GM19324 (cell line): Measurements from ENCODE around the gene CAPNS1.
"Not testable (repeated sequence)": the region's sequence is repeated elsewhere in the genome, so short reads cannot be mapped to it uniquely, and the experiment has no call there.

ENCODE experiments used
- ATAC-seq: cut with Tn5 transposase; IDR thresholded peaks from one replicate; pipeline ENCODE4 v1.9.1; 2021; ENCODE audit warnings: mild to moderate bottlenecking, moderate library complexity; ENCODE audit not compliant: unreplicated experiment, low FRiP score

The CAPNS1 gene

GRCh38 chr19:36144624-36145023 is 4.8 kb downstream of the CAPNS1 start:
- ATAC-seq, result no peak

GRCh38 chr19:36149673-36150406 is 10.0 kb downstream of the CAPNS1 start:
- no peak for ATAC-seq

GRCh38 chr19:36150586-36150985 is 10.7 kb downstream of the CAPNS1 start:
- no peak for ATAC-seq

GRCh38 chr19:36151144-36152018 is 11.5 kb downstream of the CAPNS1 start:
- no peak for ATAC-seq

- no peak for ATAC-seq
These were observed 12.1 kb downstream of the CAPNS1 start for GRCh38 chr19:36152019-36152351.

GRCh38 chr19:36152352-36153091 is 12.7 kb downstream of the CAPNS1 start, which contains the start of gene COX7A1:
Gene COX7A1 (minus strand): TSS chr19:36152447. CDS start chr19:36152407, 40 bp downstream.
- ATAC-seq, result no peak

GRCh38 chr19:36153126-36153525 is 13.3 kb downstream of the CAPNS1 start:
- ATAC-seq, result no peak

- ATAC-seq, result no peak
These were observed 21.1 kb downstream of the CAPNS1 start for GRCh38 chr19:36160821-36161596.

- ATAC-seq, result no peak
These were observed 23.9 kb downstream of the CAPNS1 start for GRCh38 chr19:36163813-36164212.

- no peak for ATAC-seq
These were observed 29.4 kb downstream of the CAPNS1 start for GRCh38 chr19:36169084-36169760.

- ATAC-seq, result no peak
These were observed 33.0 kb downstream of the CAPNS1 start for GRCh38 chr19:36172852-36173251.

GRCh38 chr19:36173846-36174245 is 34.0 kb downstream of the CAPNS1 start:
- ATAC-seq, result not testable (repeated sequence)

- ATAC-seq, result not testable (repeated sequence)
These were observed 39.2 kb downstream of the CAPNS1 start for GRCh38 chr19:36179077-36179476.

- no peak for ATAC-seq
These were observed 42.9 kb downstream of the CAPNS1 start for GRCh38 chr19:36182612-36183244.

GRCh38 chr19:36183245-36183628 is 43.4 kb downstream of the CAPNS1 start:
- ATAC-seq, result no peak

GRCh38 chr19:36186722-36187121 is 46.9 kb downstream of the CAPNS1 start:
- ATAC-seq, result not testable (repeated sequence)

- no peak for ATAC-seq
These were observed 56.4 kb downstream of the CAPNS1 start for GRCh38 chr19:36196249-36196648.

GRCh38 chr19:36198119-36198518 is 58.3 kb downstream of the CAPNS1 start:
- ATAC-seq, result no peak
